Ovary (tissue), 9 donors: Measurements from ENCODE around the gene TTLL10. TPM values are rescaled to one million over a fixed set of nuclear protein-coding genes. Genes with fewer than 3 reads are reported as not detected.

Source experiments
- DNase-seq, 5 donors: peaks; one replicate each; pipeline ENCODE4 v3.0.0-alpha.2; 2019 to 2020
- H3K27ac ChIP-seq, 2 donors: fragments of 200-600 bp; one replicate each; pipeline versions ENCODE4 v1.5.1 to v1.8.0; 2019 to 2022
- H3K27me3 ChIP-seq: fragments of 200-600 bp; one replicate; pipeline ENCODE4 v1.8.0; 2022
- H3K36me3 ChIP-seq: fragments of 200-600 bp; sonication (generic); one replicate; pipeline ENCODE4 v1.5.1; 2019
- H3K4me1 ChIP-seq: one replicate; pipeline ENCODE4 v1.8.1; 2013; ENCODE audit warnings: mild to moderate bottlenecking, moderate library complexity; ENCODE audit not compliant: insufficient read depth
- H3K4me3 ChIP-seq: fragments of 200-600 bp; sonication (generic); one replicate; pipeline ENCODE4 v1.5.1; 2017
- H3K9me3 ChIP-seq, 2 donors: fragments of 200-600 bp in 1 of 2; sonication (generic) in 1 of 2; one replicate each; pipeline versions ENCODE4 v1.5.1 to v1.8.1; 2013 to 2019; ENCODE audit warnings: mild to moderate bottlenecking in 1 of 2, moderate library complexity in 1 of 2
- CTCF ChIP-seq, 3 donors: fragments of 450-650 bp in 2 of 3; fragments of 200-600 bp in 1 of 3; IDR thresholded peaks; one replicate each; pipeline versions ENCODE4 v1.5.1 to v1.8.0; 2016 to 2022; ENCODE audit warnings: antibody characterized with exemption in 3 of 3, mild to moderate bottlenecking in 1 of 3
- EP300 ChIP-seq: sonication (generic); formaldehyde crosslinking; IDR thresholded peaks from one replicate; pipeline ENCODE4 v1.6.1; 2017; ENCODE audit warnings: antibody characterized with exemption
- POLR2A ChIP-seq: fragments of 450-650 bp; IDR thresholded peaks from one replicate; pipeline ENCODE4 v1.6.1; 2017; ENCODE audit warnings: antibody characterized with exemption, mild to moderate bottlenecking, moderate library complexity
- WGBS, 3 donors: extraction: QIAGEN DNeasy Blood & Tissue Kit in 1 of 3; methylation state at CpG; one replicate each; pipeline versions ENCODE4 v1.1.5 to v1.1.7; 2013 to 2017; 5-methylcytosine and 5-hydroxymethylcytosine counted together
- intact Hi-C, 4 donors: fragments of 100-400 bp; cut with DNase I; formaldehyde crosslinking; loops; one replicate each; pipeline versions ENCODE4 v1.11.0 to v1.15.1; 2022 to 2023
- polyA plus RNA-seq, 2 donors: library from polyadenylated mRNA; stranded (reverse); fragments of 200-250 nt in 1 of 2; fragments of 350-450 nt in 1 of 2; fragmentation: Illumina TruSeq in 1 of 2; extraction: RNeasy Lipid Tissue Mini Kit (QIAGEN cat#74804) in 1 of 2; gene quantifications; one replicate each; pipeline ENCODE4 v1.2.3, GENCODE V29; 2013 to 2014
- total RNA-seq, 7 donors: library from RNA; depleted of rRNA in 2 of 7; stranded (reverse); fragments of >200 nt in 2 of 7; fragmentation: NEBNext Ultra II Directional in 3 of 7; extraction: Animal tissue kit (Norgen Biotek cat#: 25700) in 3 of 7; gene quantifications; one replicate each; pipeline versions ENCODE4 v1.1.0 to v1.2.4, GENCODE V29; 2016 to 2023
- donor health status: DM: no; HTN: no; CAD: no; lungs with moderate emphysema.
- donor health status: DM: no; HTN: no; CAD: no.
- donor health status: Bipolar disorder and iron deficiency.
- donor health status: DM: yes; HTN: yes; CAD: no.
- donor health status: DM: no; HTN: no; CAD: no.
- donor health status: DM: yes; HTN: yes; CAD: no.

Gene TTLL10
- total and polyA plus RNA-seq, 9 donors: 0.60 to 7.0 (median 1.1) TPM; not detected in 4

- WGBS, 3 donors: 61 to 71% (median 64%) methylated on average over 26 of the region's 26 CpGs
- no peaks in the 10 kb centered on the region for H3K27me3 ChIP-seq
- H3K4me1 ChIP-seq: peaks cover 5% of the 10 kb centered on the region
- H3K4me3 ChIP-seq: no peak overlapping the region
- intact Hi-C loops: no loop called here
- TF ChIP-seq CTCF (IDR thresholded peaks at IDR 0.05): no peak
- no peak for TF ChIP-seq POLR2A
- TF ChIP-seq EP300: no peak
- H3K27ac ChIP-seq: no peak overlapping the region
- no peaks in the 10 kb centered on the region for H3K9me3 ChIP-seq
- no peak for DNase-seq
- no peaks in the 10 kb centered on the region for H3K36me3 ChIP-seq
Observed at GRCh38 chr1:1156140-1157032, 17.3 kb upstream of the TTLL10 start.

- Histone ChIP-seq H3K4me3 (no peak overlapping the region), H3K36me3 (no peaks in the 10 kb centered on the region), H3K27me3 (no peaks in the 10 kb centered on the region), H3K4me1 (peaks cover 5% of the 10 kb centered on the region), H3K9me3 (no peaks in the 10 kb centered on the region), H3K27ac (no peak overlapping the region)
- intact Hi-C loops: no loop called here
- WGBS, 3 donors: 24 to 54% (median 24%) methylated on average over 5 of the region's 9 CpGs
- DNase-seq: peak in 1 of 5 donors; percentile 35
- TF ChIP-seq POLR2A: no peak
- no peak for TF ChIP-seq CTCF (IDR thresholded peaks at IDR 0.05)
- TF ChIP-seq EP300: no peak
Observed at GRCh38 chr1:1157033-1157365, 16.7 kb upstream of the TTLL10 start.

GRCh38 chr1:1157426-1157913 is 16.2 kb upstream of the TTLL10 start:
- Histone ChIP-seq H3K27ac (peak overlapping the region in 1 of 2 donors; percentile 27), H3K4me1 (peaks cover 5% of the 10 kb centered on the region), H3K27me3 (no peaks in the 10 kb centered on the region), H3K9me3 (no peaks in the 10 kb centered on the region), H3K36me3 (no peaks in the 10 kb centered on the region), H3K4me3 (peak overlapping the region; percentile 60)
- TF ChIP-seq EP300 (no peak), POLR2A (no peak), CTCF (IDR thresholded peaks at IDR 0.05) (no peak)
- WGBS, 3 donors: 0 to 2% (median 1%) methylated on average over 9 to 29 of the region's 29 CpGs
- intact Hi-C loops: no loop called here
- DNase-seq: peak; percentile 61 to 77 (median 72)

- no peaks in the 10 kb centered on the region for H3K36me3 ChIP-seq
- H3K9me3 ChIP-seq: no peaks in the 10 kb centered on the region
- TF ChIP-seq CTCF (IDR thresholded peaks at IDR 0.05) (no peak), POLR2A (no peak), EP300 (no peak)
- H3K27ac ChIP-seq: peak overlapping the region in 1 of 2 donors; percentile 27
- DNase-seq: peak in 3 of 5 donors; percentile 20 to 53 (median 38)
- peaks cover 5% of the 10 kb centered on the region for H3K4me1 ChIP-seq
- intact Hi-C loops: no loop called here
- WGBS, 3 donors: 19 to 47% (median 24%) methylated on average over 17 to 46 of the region's 46 CpGs
- H3K27me3 ChIP-seq: no peaks in the 10 kb centered on the region
- peak overlapping the region; percentile 60 for H3K4me3 ChIP-seq
Observed at GRCh38 chr1:1157914-1158710, 15.6 kb upstream of the TTLL10 start.
